SK-N-SH treated with all-trans-retinoic acid at 6 μM for 48 hours (cell line): Measurements from ENCODE around the gene AUTS2.

Source experiments
- ATAC-seq: fragments of 200-7000 bp; cut with Tn5 transposase; 3 replicates; pipeline ENCODE4 v1.9.1; 2020; ENCODE audit warnings: mild to moderate bottlenecking, moderate library complexity
- ARNTL ChIP-seq: fragments of 450-650 bp; formaldehyde crosslinking; IDR thresholded peaks from 2 replicates; pipeline ENCODE4 v1.5.0; 2020; ENCODE audit warnings: low read depth, mild to moderate bottlenecking, moderate library complexity, borderline replicate concordance
- BACH2 ChIP-seq: fragments of 250-450 bp; sonication (Bioruptor Pico); IDR thresholded peaks from 2 replicates; pipeline ENCODE4 v1.9.0; 2021; ENCODE audit warnings: mild to moderate bottlenecking, borderline replicate concordance
- CREB5 ChIP-seq: fragments of 250-450 bp; sonication (Bioruptor Pico); IDR thresholded peaks from 2 replicates; pipeline ENCODE4 v1.5.1; 2020; ENCODE audit warnings: low read depth, mild to moderate bottlenecking, moderate library complexity
- CSDC2 ChIP-seq: fragments of 250-450 bp; sonication (Bioruptor Pico); IDR thresholded peaks from 2 replicates; pipeline ENCODE4 v1.5.0; 2020; ENCODE audit warnings: mild to moderate bottlenecking, moderate library complexity
- ESRRG ChIP-seq: fragments of 250-450 bp; sonication (Bioruptor Pico); IDR thresholded peaks from 2 replicates; pipeline ENCODE4 v1.6.1; 2021; ENCODE audit warnings: mild to moderate bottlenecking
- GLIS3 ChIP-seq: fragments of 250-450 bp; sonication (Bioruptor Pico); IDR thresholded peaks from 2 replicates; pipeline ENCODE4 v1.5.0; 2020; ENCODE audit warnings: mild to moderate bottlenecking, moderate library complexity
- ISL1 ChIP-seq: fragments of 250-450 bp; sonication (Bioruptor Pico); IDR thresholded peaks from 2 replicates; pipeline ENCODE4 v2.1.2; 2022; ENCODE audit warnings: mild to moderate bottlenecking, moderate library complexity
- OSR1 ChIP-seq: fragments of 250-450 bp; sonication (Bioruptor Pico); IDR thresholded peaks from 2 replicates; pipeline ENCODE4 v1.8.0; 2022; ENCODE audit warnings: moderate library complexity, mild to moderate bottlenecking, inconsistent platforms
- PPARA ChIP-seq: fragments of 250-450 bp; sonication (Bioruptor Pico); IDR thresholded peaks from 2 replicates; pipeline ENCODE4 v1.5.0; 2020; ENCODE audit warnings: mild to moderate bottlenecking, borderline replicate concordance
- RARB ChIP-seq: fragments of 250-450 bp; sonication (Bioruptor Pico); IDR thresholded peaks from 2 replicates; pipeline ENCODE4 v1.8.0; 2021; ENCODE audit warnings: mild to moderate bottlenecking, moderate library complexity
- SNAI2 ChIP-seq: fragments of 250-450 bp; sonication (Bioruptor Pico); IDR thresholded peaks from 2 replicates; pipeline ENCODE4 v1.5.0; 2020; ENCODE audit warnings: mild to moderate bottlenecking, moderate library complexity
- TCF4 ChIP-seq: fragments of 250-450 bp; sonication (Bioruptor Pico); IDR thresholded peaks from 2 replicates; pipeline ENCODE4 v1.8.0; 2021; ENCODE audit warnings: mild to moderate bottlenecking, moderate library complexity, borderline replicate concordance
- TOX ChIP-seq: fragments of 250-450 bp; sonication (Bioruptor Pico); IDR thresholded peaks from 2 replicates; pipeline ENCODE4 v1.8.0; 2021; ENCODE audit warnings: mild to moderate bottlenecking, moderate library complexity, borderline replicate concordance
- TSHZ2 ChIP-seq: fragments of 250-450 bp; sonication (Bioruptor Pico); IDR thresholded peaks from 2 replicates; pipeline ENCODE4 v1.5.0; 2020; ENCODE audit warnings: mild to moderate bottlenecking, moderate library complexity
- ZC3H10 ChIP-seq: fragments of 250-450 bp; sonication (Bioruptor Pico); IDR thresholded peaks from 2 replicates; pipeline ENCODE4 v1.5.1; 2021; ENCODE audit warnings: mild to moderate bottlenecking, moderate library complexity
- ZFP3 ChIP-seq: fragments of 250-450 bp; sonication (Bioruptor Pico); IDR thresholded peaks from 2 replicates; pipeline ENCODE4 v1.5.0; 2020; ENCODE audit warnings: mild to moderate bottlenecking, moderate library complexity
- ZFP30 ChIP-seq: fragments of 450-650 bp; formaldehyde crosslinking; IDR thresholded peaks from 2 replicates; pipeline ENCODE4 v1.5.0; 2022; ENCODE audit warnings: mild to moderate bottlenecking, moderate library complexity
- ZNF70 ChIP-seq: fragments of 450-650 bp; formaldehyde crosslinking; IDR thresholded peaks from 2 replicates; pipeline ENCODE4 v1.5.0; 2020; ENCODE audit warnings: mild to moderate bottlenecking, moderate library complexity
- ZNF8 ChIP-seq: fragments of 450-650 bp; formaldehyde crosslinking; IDR thresholded peaks from 2 replicates; pipeline ENCODE4 v1.5.0; 2020; ENCODE audit warnings: mild to moderate bottlenecking, moderate library complexity
- TF ChIP-seq, protein P1 (sequence below): fragments of 250-450 bp; sonication (Bioruptor Pico); IDR thresholded peaks from 2 replicates; pipeline ENCODE4 v1.8.0; 2020; ENCODE audit warnings: mild to moderate bottlenecking, moderate library complexity, borderline replicate concordance
- TF ChIP-seq, protein P2 (sequence below): fragments of 250-450 bp; sonication (Bioruptor Pico); IDR thresholded peaks from 2 replicates; pipeline ENCODE4 v1.5.1; 2021; ENCODE audit warnings: mild to moderate bottlenecking, moderate library complexity
- TF ChIP-seq, protein P3 (sequence below): fragments of 250-450 bp; sonication (Bioruptor Pico); IDR thresholded peaks from 2 replicates; pipeline ENCODE4 v1.8.0; 2021; ENCODE audit warnings: low read depth, mild to moderate bottlenecking, moderate library complexity, borderline replicate concordance

Gene AUTS2

DNA sequence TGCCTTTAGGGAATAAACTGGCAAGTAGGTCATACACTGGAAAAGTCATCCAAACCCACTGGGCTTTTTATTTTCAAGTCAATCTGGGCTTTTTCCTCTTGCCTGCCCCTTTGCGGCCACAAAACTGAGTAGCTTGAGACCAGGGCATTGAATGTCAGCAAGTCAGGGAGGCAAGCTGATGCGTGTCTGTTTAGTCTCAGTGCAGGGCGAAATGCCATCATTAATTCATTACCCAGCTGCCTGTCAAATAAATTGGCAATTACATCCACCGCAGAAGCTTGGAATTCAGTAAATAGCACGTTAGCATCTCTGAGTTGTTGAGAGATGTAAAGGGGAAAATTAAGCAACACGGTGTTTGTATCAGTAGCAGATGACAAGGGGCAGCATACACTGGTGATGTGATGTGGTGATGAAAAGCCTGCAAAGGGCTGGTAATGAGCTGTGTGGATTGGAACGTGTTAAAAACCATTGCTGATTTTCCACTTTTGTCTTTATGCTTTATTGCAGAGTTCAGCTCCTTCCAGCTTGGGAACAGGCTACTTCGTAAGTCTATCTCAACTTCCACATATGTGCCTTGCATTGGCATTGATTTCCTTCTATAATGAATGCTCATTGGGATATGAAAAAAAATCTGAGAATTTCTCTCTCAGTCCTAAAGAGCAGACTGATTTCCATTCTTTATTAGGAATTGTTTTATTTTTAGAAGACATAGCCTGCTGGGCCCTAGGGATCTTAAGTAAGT is 535.9 kb downstream of the AUTS2 start:
- ATAC-seq: peak; percentile 85
- TF ChIP-seq ZFP3 (CRISPR knock-in tag) (peak; percentile 61; the same call in 1 of the 2 replicates), PPARA (no peak), TCF4 (peak; percentile 96), ZFP30 (CRISPR knock-in tag) (no peak), CSDC2 (CRISPR knock-in tag) (peak; percentile 80; the same call in 1 of the 2 replicates), ZNF8 (CRISPR knock-in tag) (peak; percentile 73; the same call in 1 of the 2 replicates), ZNF70 (CRISPR knock-in tag) (no peak; the same call in 1 of the 2 replicates), CREB5 (CRISPR knock-in tag) (peak; percentile 96), ZC3H10 (CRISPR knock-in tag) (0 out of 2 replicates have a peak, but pooled peaks have one; percentile 70), TSHZ2 (CRISPR knock-in tag) (peak; percentile 98), ARNTL (CRISPR knock-in tag) (no peak), GLIS3 (CRISPR knock-in tag) (peak; percentile 98), SNAI2 (CRISPR knock-in tag) (peak; percentile 85; the same call in 1 of the 2 replicates), RARB (no peak), BACH2 (CRISPR knock-in tag) (no peak), ESRRG (CRISPR knock-in tag) (peak; percentile 97), ISL1 (peak; percentile 99)
- TF ChIP-seq, protein P1, sequence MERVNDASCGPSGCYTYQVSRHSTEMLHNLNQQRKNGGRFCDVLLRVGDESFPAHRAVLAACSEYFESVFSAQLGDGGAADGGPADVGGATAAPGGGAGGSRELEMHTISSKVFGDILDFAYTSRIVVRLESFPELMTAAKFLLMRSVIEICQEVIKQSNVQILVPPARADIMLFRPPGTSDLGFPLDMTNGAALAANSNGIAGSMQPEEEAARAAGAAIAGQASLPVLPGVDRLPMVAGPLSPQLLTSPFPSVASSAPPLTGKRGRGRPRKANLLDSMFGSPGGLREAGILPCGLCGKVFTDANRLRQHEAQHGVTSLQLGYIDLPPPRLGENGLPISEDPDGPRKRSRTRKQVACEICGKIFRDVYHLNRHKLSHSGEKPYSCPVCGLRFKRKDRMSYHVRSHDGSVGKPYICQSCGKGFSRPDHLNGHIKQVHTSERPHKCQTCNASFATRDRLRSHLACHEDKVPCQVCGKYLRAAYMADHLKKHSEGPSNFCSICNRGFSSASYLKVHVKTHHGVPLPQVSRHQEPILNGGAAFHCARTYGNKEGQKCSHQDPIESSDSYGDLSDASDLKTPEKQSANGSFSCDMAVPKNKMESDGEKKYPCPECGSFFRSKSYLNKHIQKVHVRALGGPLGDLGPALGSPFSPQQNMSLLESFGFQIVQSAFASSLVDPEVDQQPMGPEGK (CRISPR knock-in tag): peak; percentile 95
- TF ChIP-seq, protein P2, sequence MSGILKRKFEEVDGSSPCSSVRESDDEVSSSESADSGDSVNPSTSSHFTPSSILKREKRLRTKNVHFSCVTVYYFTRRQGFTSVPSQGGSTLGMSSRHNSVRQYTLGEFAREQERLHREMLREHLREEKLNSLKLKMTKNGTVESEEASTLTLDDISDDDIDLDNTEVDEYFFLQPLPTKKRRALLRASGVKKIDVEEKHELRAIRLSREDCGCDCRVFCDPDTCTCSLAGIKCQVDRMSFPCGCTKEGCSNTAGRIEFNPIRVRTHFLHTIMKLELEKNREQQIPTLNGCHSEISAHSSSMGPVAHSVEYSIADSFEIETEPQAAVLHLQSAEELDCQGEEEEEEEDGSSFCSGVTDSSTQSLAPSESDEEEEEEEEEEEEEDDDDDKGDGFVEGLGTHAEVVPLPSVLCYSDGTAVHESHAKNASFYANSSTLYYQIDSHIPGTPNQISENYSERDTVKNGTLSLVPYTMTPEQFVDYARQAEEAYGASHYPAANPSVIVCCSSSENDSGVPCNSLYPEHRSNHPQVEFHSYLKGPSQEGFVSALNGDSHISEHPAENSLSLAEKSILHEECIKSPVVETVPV (CRISPR knock-in tag): peak; percentile 96

DNA sequence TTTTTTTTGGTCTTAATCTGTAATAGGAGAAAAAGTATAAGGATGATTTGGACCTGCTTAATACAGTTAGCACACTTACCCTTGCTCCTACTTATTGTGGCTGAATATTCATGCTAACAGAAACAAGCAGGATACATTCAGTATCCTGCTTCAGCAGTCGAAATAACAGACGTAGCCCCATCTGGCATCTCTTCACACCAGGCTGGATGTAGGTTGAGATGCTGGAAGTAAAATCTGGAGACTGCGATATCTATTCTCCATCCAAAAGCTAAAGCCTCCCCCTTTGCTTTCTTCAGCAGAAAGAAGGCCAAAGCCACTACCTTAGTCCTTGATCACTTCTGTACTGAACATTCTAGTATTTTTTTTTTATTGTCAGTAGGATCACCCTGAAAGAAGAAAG is 537.4 kb downstream of the AUTS2 start:
- TF ChIP-seq RARB (no peak), ZFP30 (CRISPR knock-in tag) (no peak), OSR1 (CRISPR knock-in tag) (no peak), ZC3H10 (CRISPR knock-in tag) (no peak), CREB5 (CRISPR knock-in tag) (no peak), SNAI2 (CRISPR knock-in tag) (no peak), TSHZ2 (CRISPR knock-in tag) (no peak), ZNF70 (CRISPR knock-in tag) (no peak), TOX (no peak), GLIS3 (CRISPR knock-in tag) (no peak), ZFP3 (CRISPR knock-in tag) (no peak), PPARA (no peak), ISL1 (no peak), ZNF8 (CRISPR knock-in tag) (no peak)
- TF ChIP-seq, protein P3, sequence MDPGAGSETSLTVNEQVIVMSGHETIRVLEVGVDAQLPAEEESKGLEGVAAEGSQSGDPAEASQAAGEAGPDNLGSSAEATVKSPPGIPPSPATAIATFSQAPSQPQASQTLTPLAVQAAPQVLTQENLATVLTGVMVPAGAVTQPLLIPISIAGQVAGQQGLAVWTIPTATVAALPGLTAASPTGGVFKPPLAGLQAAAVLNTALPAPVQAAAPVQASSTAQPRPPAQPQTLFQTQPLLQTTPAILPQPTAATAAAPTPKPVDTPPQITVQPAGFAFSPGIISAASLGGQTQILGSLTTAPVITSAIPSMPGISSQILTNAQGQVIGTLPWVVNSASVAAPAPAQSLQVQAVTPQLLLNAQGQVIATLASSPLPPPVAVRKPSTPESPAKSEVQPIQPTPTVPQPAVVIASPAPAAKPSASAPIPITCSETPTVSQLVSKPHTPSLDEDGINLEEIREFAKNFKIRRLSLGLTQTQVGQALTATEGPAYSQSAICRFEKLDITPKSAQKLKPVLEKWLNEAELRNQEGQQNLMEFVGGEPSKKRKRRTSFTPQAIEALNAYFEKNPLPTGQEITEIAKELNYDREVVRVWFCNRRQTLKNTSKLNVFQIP (CRISPR knock-in tag): no peak
- TF ChIP-seq, protein P1 (CRISPR knock-in tag): no peak

More for the DNA sequence above, 537.4 kb downstream of the AUTS2 start:
- ATAC-seq: no peak
